GM23338 (cell line): Measurements from ENCODE around the gene ATP10B. TPM values are rescaled to one million over a fixed set of nuclear protein-coding genes. Genes with fewer than 3 reads are reported as not detected.

ENCODE experiments used
- ATAC-seq: fragments of 200-7000 bp; cut with Tn5 transposase; 3 replicates; pipeline ENCODE4 v1.9.1; 2020
- DNase-seq: peaks from one replicate; pipeline ENCODE4 v3.0.0-alpha.2; 2015; ENCODE audit warnings: low spot score
- H2AFZ ChIP-seq: fragments of 200-600 bp; sonication (generic); 2 replicates; pipeline ENCODE4 v1.8.0; 2016; ENCODE audit warnings: antibody characterized with exemption, mild to moderate bottlenecking, moderate library complexity
- H3F3A ChIP-seq: fragments of 200-600 bp; sonication (generic); replicated peaks from 2 replicates; pipeline ENCODE4 v1.8.0; 2017; ENCODE audit warnings: antibody characterized with exemption, mixed run types, low read depth
- H3K27ac ChIP-seq: fragments of 200-600 bp; sonication (generic); 2 replicates; pipeline ENCODE4 v1.6.1; 2016; ENCODE audit warnings: low read depth
- H3K27me3 ChIP-seq: fragments of 200-600 bp; sonication (generic); 2 replicates; pipeline ENCODE4 v1.8.0; 2016; ENCODE audit warnings: mild to moderate bottlenecking, mixed run types, moderate library complexity; ENCODE audit not compliant: insufficient read depth
- H3K36me3 ChIP-seq: fragments of 200-600 bp; sonication (generic); 2 replicates; pipeline ENCODE4 v1.8.0; 2016; ENCODE audit warnings: mild to moderate bottlenecking; ENCODE audit not compliant: insufficient read depth
- H3K4me1 ChIP-seq: fragments of 200-600 bp; sonication (generic); 2 replicates; pipeline ENCODE4 v1.8.0; 2016; ENCODE audit warnings: mild to moderate bottlenecking, moderate library complexity; ENCODE audit not compliant: insufficient read depth
- H3K4me2 ChIP-seq: fragments of 200-600 bp; sonication (generic); 2 replicates; pipeline ENCODE4 v1.7.1; 2017; ENCODE audit warnings: mixed run types
- H3K4me3 ChIP-seq: fragments of 200-600 bp; sonication (generic); 2 replicates; pipeline ENCODE4 v1.6.1; 2016; ENCODE audit warnings: mixed run types
- H3K79me2 ChIP-seq: fragments of 200-600 bp; sonication (generic); replicated peaks from 2 replicates; pipeline ENCODE4 v1.8.0; 2017; ENCODE audit warnings: mild to moderate bottlenecking; ENCODE audit not compliant: insufficient read depth
- H3K9me2 ChIP-seq: fragments of 200-600 bp; sonication (generic); 2 replicates; pipeline ENCODE4 v1.8.0; 2017; ENCODE audit not compliant: insufficient read depth
- H4K20me1 ChIP-seq: fragments of 200-600 bp; sonication (generic); replicated peaks from 2 replicates; pipeline ENCODE4 v1.8.0; 2017; ENCODE audit warnings: mild to moderate bottlenecking; ENCODE audit not compliant: insufficient read depth
- H3K27ac Mint-ChIP-seq: 2 replicates; pipeline ENCODE4 v1.8.0; 2020; ENCODE audit warnings: inconsistent platforms, mild to moderate bottlenecking, moderate library complexity, mixed read lengths
- H3K27me3 Mint-ChIP-seq: 3 replicates; pipeline ENCODE4 v1.8.0; 2022; ENCODE audit warnings: low read depth, mild to moderate bottlenecking, moderate library complexity, mixed read lengths, inconsistent platforms; ENCODE audit not compliant: insufficient read depth, poor library complexity
- H3K36me3 Mint-ChIP-seq: 3 replicates; pipeline ENCODE4 v1.8.0; 2021; ENCODE audit warnings: low read depth, mild to moderate bottlenecking, inconsistent platforms, moderate library complexity, mixed read lengths
- H3K4me1 Mint-ChIP-seq: 3 replicates; pipeline ENCODE4 v1.8.0; 2020; ENCODE audit warnings: mild to moderate bottlenecking, inconsistent platforms, mixed read lengths
- H3K4me3 Mint-ChIP-seq: 3 replicates; pipeline ENCODE4 v1.8.0; 2021; ENCODE audit warnings: moderate library complexity, mild to moderate bottlenecking, inconsistent platforms, mixed read lengths
- H3K9me3 Mint-ChIP-seq: 3 replicates; pipeline ENCODE4 v1.8.0; 2020; ENCODE audit warnings: moderate library complexity, mild to moderate bottlenecking, inconsistent platforms, mixed read lengths
- CREB1 ChIP-seq: fragments of 250-450 bp; sonication (Bioruptor Pico); IDR thresholded peaks from 2 replicates; pipeline ENCODE4 v1.5.0; 2020; ENCODE audit warnings: low read depth, mild to moderate bottlenecking, moderate library complexity
- EZH2 ChIP-seq: fragments of 200-600 bp; sonication (generic); IDR thresholded peaks from one replicate; pipeline ENCODE4 v1.8.0; 2017; ENCODE audit warnings: antibody characterized with exemption, mild to moderate bottlenecking, low read depth; ENCODE audit not compliant: unreplicated experiment
- EZH2phosphoT487 ChIP-seq: fragments of 200-600 bp; sonication (generic); IDR thresholded peaks from one replicate; pipeline ENCODE4 v1.8.1; 2018; ENCODE audit warnings: antibody characterized with exemption; ENCODE audit not compliant: unreplicated experiment
- JUNB ChIP-seq: IDR thresholded peaks from one replicate; pipeline ENCODE4 v1.6.1; 2016; ENCODE audit warnings: antibody characterized with exemption; ENCODE audit not compliant: unreplicated experiment
- NANOG ChIP-seq: IDR thresholded peaks from 2 replicates; pipeline ENCODE4 v1.6.1; 2016; ENCODE audit warnings: antibody characterized with exemption, borderline replicate concordance
- POLR2AphosphoS5 ChIP-seq: IDR thresholded peaks from 2 replicates; pipeline ENCODE4 v1.6.1; 2016; ENCODE audit warnings: antibody characterized with exemption, low read depth
- STAT1 ChIP-seq: IDR thresholded peaks from one replicate; pipeline ENCODE4 v1.6.1; 2016; ENCODE audit warnings: antibody characterized with exemption; ENCODE audit not compliant: unreplicated experiment
- ZNF114 ChIP-seq: fragments of 250-450 bp; sonication (Bioruptor Pico); IDR thresholded peaks from 2 replicates; pipeline ENCODE4 v1.5.0; 2020; ENCODE audit warnings: mild to moderate bottlenecking, moderate library complexity
- ZNF331 ChIP-seq: fragments of 250-450 bp; sonication (Bioruptor Pico); IDR thresholded peaks from 2 replicates; pipeline ENCODE4 v1.5.0; 2020; ENCODE audit warnings: low read depth, mild to moderate bottlenecking, moderate library complexity
- polyA plus RNA-seq: library from polyadenylated mRNA; unstranded; fragments of >200 nt; fragmentation: Nextera tagmentation; extraction: Ambion mirVana; gene quantifications from 2 replicates; pipeline ENCODE4 v1.2.1, GENCODE V29; 2016
- total RNA-seq: library from RNA; depleted of rRNA; stranded (reverse); fragments of >200 nt; shearing (Covaris generic); gene quantifications from 2 replicates; pipeline ENCODE4 v1.2.3, GENCODE V29; 2014
- TF ChIP-seq, protein P1 (sequence below): fragments of 250-450 bp; sonication (Bioruptor Pico); IDR thresholded peaks from 2 replicates; pipeline ENCODE4 v1.5.0; 2020; ENCODE audit warnings: mild to moderate bottlenecking, moderate library complexity
- TF ChIP-seq, protein P2 (sequence below): IDR thresholded peaks from 2 replicates; pipeline ENCODE4 v1.6.1; 2016; ENCODE audit warnings: antibody characterized with exemption
- TF ChIP-seq, protein P3 (sequence below): IDR thresholded peaks from one replicate; pipeline ENCODE4 v1.6.1; 2018; ENCODE audit warnings: antibody characterized with exemption; ENCODE audit not compliant: unreplicated experiment
- TF ChIP-seq, protein P4 (sequence below), 2 experiments: fragments of 200-600 bp in 1 of 2; sonication (generic) in 1 of 2; conservative IDR thresholded peaks; 2 replicates each; pipeline versions ENCODE4 v1.5.1 to v1.6.1; 2016 to 2017; ENCODE audit warnings: antibody characterized with exemption in 2 of 2, low read depth in 2 of 2, mild to moderate bottlenecking in 2 of 2, moderate library complexity in 1 of 2

Gene ATP10B
- total and polyA plus RNA-seq, 2 experiments from 2014 or later: 0.11 to 0.14 TPM

DNA sequence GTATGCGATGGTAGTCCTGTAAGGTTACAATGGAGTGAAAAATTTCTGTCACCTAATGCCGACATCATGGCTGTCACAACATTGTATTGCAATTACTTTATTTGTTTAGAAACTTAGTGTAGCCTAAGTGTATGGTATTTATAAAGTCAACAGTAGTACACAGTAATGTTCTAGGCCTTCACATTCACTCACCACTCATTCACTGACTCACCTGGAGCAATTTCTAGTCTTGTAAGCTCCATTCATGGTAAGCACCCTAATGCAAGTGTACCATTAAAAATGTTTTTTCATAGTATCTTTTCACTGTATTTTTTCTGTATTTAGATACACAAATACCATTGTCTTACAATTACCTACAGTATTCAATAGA, 58.5 kb downstream of the ATP10B start:
- Histone ChIP-seq H4K20me1 (no peaks in the 10 kb centered on the region), H3F3A (no peaks in the 10 kb centered on the region), H3K27ac (no peak overlapping the region), H3K4me3 (no peak overlapping the region), H2AFZ (no peak overlapping the region), H3K79me2 (no peaks in the 10 kb centered on the region), H3K9me2 (peaks cover 5% of the 10 kb centered on the region; the same call in 1 of the 2 replicates), H3K4me2 (no peak overlapping the region), H3K4me1 (0 out of 2 replicates have a peak, but pooled peaks cover under 1% of the 10 kb centered on the region), H3K27me3 (no peaks in the 10 kb centered on the region), H3K36me3 (no peaks in the 10 kb centered on the region)
- H3K4me3 Mint-ChIP-seq: no peak overlapping the region
- peaks cover 2% of the 10 kb centered on the region; the same call in 1 of the 3 replicates for H3K9me3 Mint-ChIP-seq
- DNase-seq: no peak
- no peak overlapping the region for H3K27ac Mint-ChIP-seq
- no peak for ATAC-seq
- H3K27me3 Mint-ChIP-seq: no peaks in the 10 kb centered on the region
- no peaks in the 10 kb centered on the region for H3K36me3 Mint-ChIP-seq
- TF ChIP-seq EZH2phosphoT487 (no peak), ZNF331 (CRISPR knock-in tag) (no peak), ZNF114 (CRISPR knock-in tag) (no peak), CREB1 (CRISPR knock-in tag) (no peak), JUNB (no peak), STAT1 (no peak), NANOG (no peak), EZH2 (no peak), POLR2AphosphoS5 (no peak)
- TF ChIP-seq, protein P1, sequence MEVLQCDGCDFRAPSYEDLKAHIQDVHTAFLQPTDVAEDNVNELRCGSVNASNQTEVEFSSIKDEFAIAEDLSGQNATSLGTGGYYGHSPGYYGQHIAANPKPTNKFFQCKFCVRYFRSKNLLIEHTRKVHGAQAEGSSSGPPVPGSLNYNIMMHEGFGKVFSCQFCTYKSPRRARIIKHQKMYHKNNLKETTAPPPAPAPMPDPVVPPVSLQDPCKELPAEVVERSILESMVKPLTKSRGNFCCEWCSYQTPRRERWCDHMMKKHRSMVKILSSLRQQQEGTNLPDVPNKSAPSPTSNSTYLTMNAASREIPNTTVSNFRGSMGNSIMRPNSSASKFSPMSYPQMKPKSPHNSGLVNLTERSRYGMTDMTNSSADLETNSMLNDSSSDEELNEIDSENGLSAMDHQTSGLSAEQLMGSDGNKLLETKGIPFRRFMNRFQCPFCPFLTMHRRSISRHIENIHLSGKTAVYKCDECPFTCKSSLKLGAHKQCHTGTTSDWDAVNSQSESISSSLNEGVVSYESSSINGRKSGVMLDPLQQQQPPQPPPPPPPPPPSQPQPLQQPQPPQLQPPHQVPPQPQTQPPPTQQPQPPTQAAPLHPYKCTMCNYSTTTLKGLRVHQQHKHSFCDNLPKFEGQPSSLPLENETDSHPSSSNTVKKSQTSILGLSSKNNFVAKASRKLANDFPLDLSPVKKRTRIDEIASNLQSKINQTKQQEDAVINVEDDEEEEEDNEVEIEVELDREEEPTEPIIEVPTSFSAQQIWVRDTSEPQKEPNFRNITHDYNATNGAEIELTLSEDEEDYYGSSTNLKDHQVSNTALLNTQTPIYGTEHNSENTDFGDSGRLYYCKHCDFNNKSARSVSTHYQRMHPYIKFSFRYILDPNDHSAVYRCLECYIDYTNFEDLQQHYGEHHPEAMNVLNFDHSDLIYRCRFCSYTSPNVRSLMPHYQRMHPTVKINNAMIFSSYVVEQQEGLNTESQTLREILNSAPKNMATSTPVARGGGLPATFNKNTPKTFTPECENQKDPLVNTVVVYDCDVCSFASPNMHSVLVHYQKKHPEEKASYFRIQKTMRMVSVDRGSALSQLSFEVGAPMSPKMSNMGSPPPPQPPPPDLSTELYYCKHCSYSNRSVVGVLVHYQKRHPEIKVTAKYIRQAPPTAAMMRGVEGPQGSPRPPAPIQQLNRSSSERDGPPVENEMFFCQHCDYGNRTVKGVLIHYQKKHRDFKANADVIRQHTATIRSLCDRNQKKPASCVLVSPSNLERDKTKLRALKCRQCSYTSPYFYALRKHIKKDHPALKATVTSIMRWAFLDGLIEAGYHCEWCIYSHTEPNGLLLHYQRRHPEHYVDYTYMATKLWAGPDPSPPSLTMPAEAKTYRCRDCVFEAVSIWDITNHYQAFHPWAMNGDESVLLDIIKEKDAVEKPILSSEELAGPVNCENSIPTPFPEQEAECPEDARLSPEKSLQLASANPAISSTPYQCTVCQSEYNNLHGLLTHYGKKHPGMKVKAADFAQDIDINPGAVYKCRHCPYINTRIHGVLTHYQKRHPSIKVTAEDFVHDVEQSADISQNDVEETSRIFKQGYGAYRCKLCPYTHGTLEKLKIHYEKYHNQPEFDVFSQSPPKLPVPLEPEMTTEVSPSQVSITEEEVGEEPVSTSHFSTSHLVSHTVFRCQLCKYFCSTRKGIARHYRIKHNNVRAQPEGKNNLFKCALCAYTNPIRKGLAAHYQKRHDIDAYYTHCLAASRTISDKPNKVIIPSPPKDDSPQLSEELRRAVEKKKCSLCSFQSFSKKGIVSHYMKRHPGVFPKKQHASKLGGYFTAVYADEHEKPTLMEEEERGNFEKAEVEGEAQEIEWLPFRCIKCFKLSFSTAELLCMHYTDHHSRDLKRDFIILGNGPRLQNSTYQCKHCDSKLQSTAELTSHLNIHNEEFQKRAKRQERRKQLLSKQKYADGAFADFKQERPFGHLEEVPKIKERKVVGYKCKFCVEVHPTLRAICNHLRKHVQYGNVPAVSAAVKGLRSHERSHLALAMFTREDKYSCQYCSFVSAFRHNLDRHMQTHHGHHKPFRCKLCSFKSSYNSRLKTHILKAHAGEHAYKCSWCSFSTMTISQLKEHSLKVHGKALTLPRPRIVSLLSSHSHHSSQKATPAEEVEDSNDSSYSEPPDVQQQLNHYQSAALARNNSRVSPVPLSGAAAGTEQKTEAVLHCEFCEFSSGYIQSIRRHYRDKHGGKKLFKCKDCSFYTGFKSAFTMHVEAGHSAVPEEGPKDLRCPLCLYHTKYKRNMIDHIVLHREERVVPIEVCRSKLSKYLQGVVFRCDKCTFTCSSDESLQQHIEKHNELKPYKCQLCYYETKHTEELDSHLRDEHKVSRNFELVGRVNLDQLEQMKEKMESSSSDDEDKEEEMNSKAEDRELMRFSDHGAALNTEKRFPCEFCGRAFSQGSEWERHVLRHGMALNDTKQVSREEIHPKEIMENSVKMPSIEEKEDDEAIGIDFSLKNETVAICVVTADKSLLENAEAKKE (CRISPR knock-in tag): no peak
- TF ChIP-seq, protein P2, sequence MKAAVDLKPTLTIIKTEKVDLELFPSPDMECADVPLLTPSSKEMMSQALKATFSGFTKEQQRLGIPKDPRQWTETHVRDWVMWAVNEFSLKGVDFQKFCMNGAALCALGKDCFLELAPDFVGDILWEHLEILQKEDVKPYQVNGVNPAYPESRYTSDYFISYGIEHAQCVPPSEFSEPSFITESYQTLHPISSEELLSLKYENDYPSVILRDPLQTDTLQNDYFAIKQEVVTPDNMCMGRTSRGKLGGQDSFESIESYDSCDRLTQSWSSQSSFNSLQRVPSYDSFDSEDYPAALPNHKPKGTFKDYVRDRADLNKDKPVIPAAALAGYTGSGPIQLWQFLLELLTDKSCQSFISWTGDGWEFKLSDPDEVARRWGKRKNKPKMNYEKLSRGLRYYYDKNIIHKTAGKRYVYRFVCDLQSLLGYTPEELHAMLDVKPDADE: no peak
- TF ChIP-seq, protein P3, sequence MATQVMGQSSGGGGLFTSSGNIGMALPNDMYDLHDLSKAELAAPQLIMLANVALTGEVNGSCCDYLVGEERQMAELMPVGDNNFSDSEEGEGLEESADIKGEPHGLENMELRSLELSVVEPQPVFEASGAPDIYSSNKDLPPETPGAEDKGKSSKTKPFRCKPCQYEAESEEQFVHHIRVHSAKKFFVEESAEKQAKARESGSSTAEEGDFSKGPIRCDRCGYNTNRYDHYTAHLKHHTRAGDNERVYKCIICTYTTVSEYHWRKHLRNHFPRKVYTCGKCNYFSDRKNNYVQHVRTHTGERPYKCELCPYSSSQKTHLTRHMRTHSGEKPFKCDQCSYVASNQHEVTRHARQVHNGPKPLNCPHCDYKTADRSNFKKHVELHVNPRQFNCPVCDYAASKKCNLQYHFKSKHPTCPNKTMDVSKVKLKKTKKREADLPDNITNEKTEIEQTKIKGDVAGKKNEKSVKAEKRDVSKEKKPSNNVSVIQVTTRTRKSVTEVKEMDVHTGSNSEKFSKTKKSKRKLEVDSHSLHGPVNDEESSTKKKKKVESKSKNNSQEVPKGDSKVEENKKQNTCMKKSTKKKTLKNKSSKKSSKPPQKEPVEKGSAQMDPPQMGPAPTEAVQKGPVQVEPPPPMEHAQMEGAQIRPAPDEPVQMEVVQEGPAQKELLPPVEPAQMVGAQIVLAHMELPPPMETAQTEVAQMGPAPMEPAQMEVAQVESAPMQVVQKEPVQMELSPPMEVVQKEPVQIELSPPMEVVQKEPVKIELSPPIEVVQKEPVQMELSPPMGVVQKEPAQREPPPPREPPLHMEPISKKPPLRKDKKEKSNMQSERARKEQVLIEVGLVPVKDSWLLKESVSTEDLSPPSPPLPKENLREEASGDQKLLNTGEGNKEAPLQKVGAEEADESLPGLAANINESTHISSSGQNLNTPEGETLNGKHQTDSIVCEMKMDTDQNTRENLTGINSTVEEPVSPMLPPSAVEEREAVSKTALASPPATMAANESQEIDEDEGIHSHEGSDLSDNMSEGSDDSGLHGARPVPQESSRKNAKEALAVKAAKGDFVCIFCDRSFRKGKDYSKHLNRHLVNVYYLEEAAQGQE: no peak
- TF ChIP-seq, protein P4, sequence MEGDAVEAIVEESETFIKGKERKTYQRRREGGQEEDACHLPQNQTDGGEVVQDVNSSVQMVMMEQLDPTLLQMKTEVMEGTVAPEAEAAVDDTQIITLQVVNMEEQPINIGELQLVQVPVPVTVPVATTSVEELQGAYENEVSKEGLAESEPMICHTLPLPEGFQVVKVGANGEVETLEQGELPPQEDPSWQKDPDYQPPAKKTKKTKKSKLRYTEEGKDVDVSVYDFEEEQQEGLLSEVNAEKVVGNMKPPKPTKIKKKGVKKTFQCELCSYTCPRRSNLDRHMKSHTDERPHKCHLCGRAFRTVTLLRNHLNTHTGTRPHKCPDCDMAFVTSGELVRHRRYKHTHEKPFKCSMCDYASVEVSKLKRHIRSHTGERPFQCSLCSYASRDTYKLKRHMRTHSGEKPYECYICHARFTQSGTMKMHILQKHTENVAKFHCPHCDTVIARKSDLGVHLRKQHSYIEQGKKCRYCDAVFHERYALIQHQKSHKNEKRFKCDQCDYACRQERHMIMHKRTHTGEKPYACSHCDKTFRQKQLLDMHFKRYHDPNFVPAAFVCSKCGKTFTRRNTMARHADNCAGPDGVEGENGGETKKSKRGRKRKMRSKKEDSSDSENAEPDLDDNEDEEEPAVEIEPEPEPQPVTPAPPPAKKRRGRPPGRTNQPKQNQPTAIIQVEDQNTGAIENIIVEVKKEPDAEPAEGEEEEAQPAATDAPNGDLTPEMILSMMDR (conservative IDR thresholded peaks at IDR 0.05; ENCODE audit: low read depth in 2 of 2): no peak
- H3K4me1 Mint-ChIP-seq: peaks cover 2% of the 10 kb centered on the region; the same call in 2 of the 3 replicates
